H1 (cell line): Measurements from ENCODE around the gene ADCY5. TPM values are rescaled to one million over a fixed set of nuclear protein-coding genes. Genes with fewer than 3 reads are reported as not detected.

Experiments
- CTCF ChIA-PET: fragments of 300-600 bp; sonication (Branson Sonifier 250); formaldehyde crosslinking; loops from one replicate; lab custom pipeline; 2021; ENCODE audit not compliant: partially characterized antibody; lab: Charles Lee
- POLR2A ChIA-PET: fragments of 300-600 bp; sonication (Branson Sonifier 250); formaldehyde crosslinking; loops from one replicate; lab custom pipeline; 2021; ENCODE audit warnings: inconsistent platforms; ENCODE audit not compliant: partially characterized antibody; lab: Charles Lee
- DNase-seq, 2 experiments: peaks; one replicate each; pipeline versions ENCODE4 v3.0.0 to v3.0.0-alpha.2; 2010 to 2022; ENCODE audit warnings: low spot score in 2 of 2, low read depth in 1 of 2, mixed read lengths in 1 of 2
- FAIRE-seq: peaks from 2 replicates; lab custom pipeline; 2011; peaks lifted over from hg19 to GRCh38; lab: Jason Lieb, UNC
- H2AFZ ChIP-seq: 2 replicates; pipeline ENCODE4 v1.8.1; 2012; ENCODE audit warnings: low read length, inconsistent platforms
- H2AK5ac ChIP-seq: 2 replicates; pipeline ENCODE4 v1.6.1; 2013; ENCODE audit warnings: low read depth, low read length
- H2BK120ac ChIP-seq: replicated peaks from 2 replicates; pipeline ENCODE3; 2013; ENCODE audit warnings: low read depth, low read length, inconsistent platforms
- H2BK12ac ChIP-seq: 2 replicates; pipeline ENCODE4 v1.6.1; 2013; ENCODE audit warnings: low read depth, low read length
- H2BK15ac ChIP-seq: 2 replicates; pipeline ENCODE4 v1.6.1; 2013; ENCODE audit warnings: low read length
- H2BK20ac ChIP-seq: 2 replicates; pipeline ENCODE4 v1.6.1; 2013; ENCODE audit warnings: low read length
- H2BK5ac ChIP-seq: 2 replicates; pipeline ENCODE4 v1.6.1; 2013; ENCODE audit warnings: low read depth, low read length
- H3K14ac ChIP-seq: 2 replicates; pipeline ENCODE4 v1.6.1; 2013; ENCODE audit warnings: inconsistent platforms; ENCODE audit not compliant: insufficient read length
- H3K18ac ChIP-seq: 2 replicates; pipeline ENCODE4 v1.6.1; 2013; ENCODE audit warnings: low read length; ENCODE audit errors: extremely low read depth
- H3K23ac ChIP-seq: 2 replicates; pipeline ENCODE4 v1.6.1; 2013; ENCODE audit warnings: inconsistent platforms; ENCODE audit not compliant: insufficient read length
- H3K23me2 ChIP-seq: 2 replicates; pipeline ENCODE4 v1.6.1; 2013; ENCODE audit warnings: low read depth, low read length
- H3K27ac ChIP-seq: 2 replicates; pipeline ENCODE4 v1.6.1; 2011; ENCODE audit warnings: low read depth, low read length, inconsistent platforms
- H3K27me3 ChIP-seq, 4 experiments: replicated peaks in 1 of 4; 1 replicate in 1 of 4; 2 replicates in 3 of 4; pipeline versions ENCODE4 v1.6.1 to v1.8.1; 2011 to 2013; ENCODE audit warnings: low read length in 3 of 4, mild to moderate bottlenecking in 3 of 4, inconsistent platforms in 2 of 4, mixed read lengths in 2 of 4, moderate library complexity in 1 of 4; ENCODE audit not compliant: control insufficient read depth in 3 of 4, insufficient read depth in 3 of 4; ENCODE audit errors: extremely low read depth in 1 of 4
- H3K36me3 ChIP-seq, 4 experiments: 2 replicates each; pipeline versions ENCODE4 v1.6.1 to v1.8.1; 2011 to 2013; ENCODE audit warnings: mild to moderate bottlenecking in 4 of 4, low read length in 3 of 4, moderate library complexity in 2 of 4, control low read depth in 1 of 4, inconsistent platforms in 1 of 4; ENCODE audit not compliant: insufficient read depth in 4 of 4, control insufficient read depth in 2 of 4
- H3K4ac ChIP-seq: replicated peaks from 2 replicates; pipeline ENCODE3; 2013; ENCODE audit warnings: low read length, low read depth, mixed read lengths, inconsistent platforms; ENCODE audit not compliant: insufficient read length
- H3K4me1 ChIP-seq, 4 experiments: replicated peaks in 1 of 4; 1 replicate in 1 of 4; 2 replicates in 3 of 4; pipeline versions ENCODE4 v1.6.1 to v1.8.1; 2011 to 2013; ENCODE audit warnings: low read length in 3 of 4, inconsistent platforms in 2 of 4, mixed read lengths in 1 of 4; ENCODE audit not compliant: insufficient read depth in 4 of 4, control insufficient read depth in 3 of 4
- H3K4me2 ChIP-seq, 2 experiments: 2 replicates each; pipeline versions ENCODE4 v1.6.1 to v1.8.1; 2011 to 2013; ENCODE audit warnings: low read depth in 2 of 2, low read length in 2 of 2, control low read depth in 1 of 2, inconsistent platforms in 1 of 2, mild to moderate bottlenecking in 1 of 2; ENCODE audit not compliant: insufficient read depth in 1 of 2
- H3K4me3 ChIP-seq, 4 experiments: fragments of 200-600, 300-600 bp in 1 of 4; sonication (generic), shearing (Covaris generic), sonication (Bioruptor Twin) in 1 of 4; 2 replicates each; pipeline versions ENCODE4 v1.5.1 to v1.8.1; 2011 to 2016; ENCODE audit warnings: low read length in 4 of 4, low read depth in 3 of 4, control low read depth in 2 of 4, inconsistent platforms in 2 of 4, mild to moderate bottlenecking in 2 of 4, mixed read lengths in 1 of 4, moderate library complexity in 1 of 4; ENCODE audit not compliant: insufficient read depth in 2 of 4; ENCODE audit errors: extremely low read depth in 1 of 4
- H3K56ac ChIP-seq: replicated peaks from 2 replicates; pipeline ENCODE3; 2013; ENCODE audit warnings: low read depth, mild to moderate bottlenecking, mixed read lengths, low read length, inconsistent platforms; ENCODE audit not compliant: insufficient read length
- H3K79me1 ChIP-seq: 2 replicates; pipeline ENCODE4 v1.6.1; 2013; ENCODE audit warnings: low read depth, low read length, control low read depth
- H3K79me2 ChIP-seq, 2 experiments: 2 replicates each; pipeline versions ENCODE4 v1.6.1 to v1.8.1; 2012 to 2013; ENCODE audit warnings: low read length in 2 of 2, mild to moderate bottlenecking in 2 of 2, inconsistent platforms in 1 of 2; ENCODE audit not compliant: insufficient read depth in 2 of 2, control insufficient read depth in 1 of 2
- H3K9ac ChIP-seq, 4 experiments: replicated peaks in 1 of 4; 1 replicate in 1 of 4; 2 replicates in 3 of 4; pipeline versions ENCODE4 v1.6.1 to v1.8.1; 2011 to 2013; ENCODE audit warnings: low read depth in 3 of 4, low read length in 3 of 4, control low read depth in 2 of 4, mild to moderate bottlenecking in 2 of 4, moderate library complexity in 2 of 4, inconsistent platforms in 1 of 4; ENCODE audit errors: extremely low read depth in 1 of 4
- H3K9me3 ChIP-seq, 2 experiments: 2 replicates each; pipeline versions ENCODE4 v1.6.1 to v1.8.1; 2012 to 2013; ENCODE audit warnings: mild to moderate bottlenecking in 2 of 2, moderate library complexity in 2 of 2, control low read depth in 1 of 2, inconsistent platforms in 1 of 2, low read depth in 1 of 2, low read length in 1 of 2, mixed read lengths in 1 of 2; ENCODE audit not compliant: insufficient read depth in 2 of 2
- H4K20me1 ChIP-seq, 2 experiments: replicated peaks in 1 of 2; 2 replicates each; pipeline versions ENCODE3 to v1.8.1; 2011 to 2013; ENCODE audit warnings: inconsistent platforms in 2 of 2, low read length in 2 of 2, mild to moderate bottlenecking in 1 of 2; ENCODE audit not compliant: insufficient read depth in 2 of 2, control insufficient read depth in 1 of 2
- H4K5ac ChIP-seq: 2 replicates; pipeline ENCODE4 v1.6.1; 2013; ENCODE audit warnings: low read length, low read depth, mixed read lengths, inconsistent platforms; ENCODE audit not compliant: insufficient read length
- H4K8ac ChIP-seq: 2 replicates; pipeline ENCODE4 v1.8.0; 2013; ENCODE audit warnings: mild to moderate bottlenecking, moderate library complexity, low read length, inconsistent platforms; ENCODE audit not compliant: insufficient read depth; ENCODE audit errors: extremely low read depth
- H4K91ac ChIP-seq: replicated peaks from 2 replicates; pipeline ENCODE3; 2013; ENCODE audit warnings: low read length, mixed read lengths, inconsistent platforms; ENCODE audit not compliant: insufficient read length
- ASH2L ChIP-seq: fragments of 200-600, 300-600 bp; sonication (generic); IDR thresholded peaks from one replicate; pipeline ENCODE4 v1.7.1; 2017; ENCODE audit warnings: low read length
- ATF3 ChIP-seq: IDR thresholded peaks from 2 replicates; pipeline ENCODE4 v1.6.1; 2011; ENCODE audit warnings: low read depth, mild to moderate bottlenecking, low read length; ENCODE audit not compliant: insufficient read depth
- CBX5 ChIP-seq: fragments of 300-800, 300-1000 bp; sonication (generic); IDR thresholded peaks from 2 replicates; pipeline ENCODE4 v1.7.1; 2016; ENCODE audit warnings: antibody characterized with exemption, low read length, low read depth
- NRF1 ChIP-seq: IDR thresholded peaks from 2 replicates; pipeline ENCODE4 v1.6.1; 2011; ENCODE audit warnings: mild to moderate bottlenecking, low read depth, low read length, improper control_type of control experiment
- SIRT6 ChIP-seq: IDR thresholded peaks from one replicate; pipeline ENCODE4 v1.7.1; 2012; ENCODE audit warnings: low read length, inconsistent platforms
- WGBS, 2 experiments: shearing (Covaris generic) in 1 of 2; methylation state at CpG; one replicate each; pipeline versions ENCODE4 v1.1.6 to v1.1.7; 2013 to 2015; ENCODE audit warnings: low lambda C conversion rate in 2 of 2, mixed read lengths in 2 of 2, inconsistent platforms in 1 of 2, low coverage in 1 of 2, missing lambda C conversion rate in 1 of 2; ENCODE audit not compliant: insufficient replicate concordance in 2 of 2, insufficient coverage in 1 of 2, insufficient read length in 1 of 2; ENCODE audit errors: extremely low coverage in 1 of 2, missing lambda C conversion rate in 1 of 2; 5-methylcytosine and 5-hydroxymethylcytosine counted together
- polyA plus RNA-seq, 7 experiments: library from polyadenylated mRNA; depleted of rRNA in 3 of 7; stranded (reverse) in 5 of 7; unstranded in 2 of 7; fragments of >200 nt in 5 of 7; fragments of 200-250 nt in 2 of 7; gene quantifications; 1 replicate in 5 of 7; 2 replicates in 1 of 7; 4 replicates in 1 of 7; pipeline versions ENCODE4 v1.2.1 to v1.2.3, GENCODE V29; 2011 to 2013; ENCODE audit warnings: missing spikeins in 2 of 7, mixed read lengths in 2 of 7
- total RNA-seq: library from RNA; stranded (reverse); fragmentation: NEBNext Ultra II Directional; extraction: Animal tissue kit (Norgen Biotek cat#: 25700); gene quantifications from 2 replicates; pipeline ENCODE4 v1.2.1, GENCODE V29; 2021

The ADCY5 gene
- total and polyA plus RNA-seq, 2 of the 8 experiments (the other 6 are each of a cell fraction or from before 2014, with no cell fraction given) = 18.9 to 40.8 TPM

- no peak overlapping the region for H2AK5ac ChIP-seq
- no peaks in the 10 kb centered on the region for H3K23me2 ChIP-seq
- H3K27ac ChIP-seq = no peak overlapping the region
- H3K27me3 ChIP-seq = no peaks in the 10 kb centered on the region; a peak in 1 of 7 replicates
- H3K4me1 ChIP-seq = peaks cover 0 to 2% (median under 1%) of the 10 kb centered on the region in 4 experiments; a peak in 4 of 7 replicates
- H2AFZ ChIP-seq = no peak overlapping the region
- H3K4ac ChIP-seq = no peak overlapping the region
- H3K4me2 ChIP-seq = no peak overlapping the region
- no peak overlapping the region for H3K56ac ChIP-seq
- H3K4me3 ChIP-seq = no peak overlapping the region
- H2BK12ac ChIP-seq = no peak overlapping the region
- WGBS, 2 experiments = 82 to 100% methylated on average over 1 to 6 of the region's 6 CpGs
- no peak overlapping the region for H2BK15ac ChIP-seq
- POLR2A ChIA-PET = no interaction called here
- CTCF ChIA-PET = no interaction called here
- no peaks in the 10 kb centered on the region for H4K20me1 ChIP-seq
- H3K23ac ChIP-seq = no peak overlapping the region
- no peak overlapping the region for H3K18ac ChIP-seq
- H4K5ac ChIP-seq = no peak overlapping the region
- no peaks in the 10 kb centered on the region for H3K36me3 ChIP-seq
- no peak overlapping the region for H2BK120ac ChIP-seq
- H2BK20ac ChIP-seq = no peak overlapping the region
- H4K8ac ChIP-seq = no peak overlapping the region
- H2BK5ac ChIP-seq = no peak overlapping the region; the same call in 1 of the 2 replicates
- no peaks in the 10 kb centered on the region for H3K79me2 ChIP-seq
- FAIRE-seq = no peak
- no peak overlapping the region for H3K14ac ChIP-seq
- DNase-seq = no peak
- no peak overlapping the region for H3K9ac ChIP-seq
- H3K79me1 ChIP-seq = no peaks in the 10 kb centered on the region
- no peaks in the 10 kb centered on the region for H3K9me3 ChIP-seq
- H4K91ac ChIP-seq = no peak overlapping the region
- no peak for TF ChIP-seq ATF3
- no peak for TF ChIP-seq CBX5
- no peak for TF ChIP-seq SIRT6
- TF ChIP-seq ASH2L = no peak
- TF ChIP-seq NRF1 = no peak
Observed at GRCh38 chr3:123416647-123417046, 32.2 kb downstream of the ADCY5 start.
